ENCODE results near the gene KSR2.

KSR2 gene

GRCh38 chr12:117484901-117485300 lies 483.9 kb downstream of the KSR2 start:
- DNase-seq, result no peak

- DNase-seq, result no peak
Measured at GRCh38 chr12:117483501-117483900, 485.3 kb downstream of the KSR2 start.

- DNase-seq, result no peak
Measured at GRCh38 chr12:117481470-117481869, 487.3 kb downstream of the KSR2 start.

- DNase-seq, result no peak
Measured at GRCh38 chr12:117476341-117476740, 492.4 kb downstream of the KSR2 start.

GRCh38 chr12:117473856-117474255 lies 494.9 kb downstream of the KSR2 start:
- no peak for DNase-seq

GRCh38 chr12:117472983-117473382 lies 495.8 kb downstream of the KSR2 start:
- no peak for DNase-seq

- DNase-seq, result no peak
Measured at GRCh38 chr12:117470804-117471203, 498.0 kb downstream of the KSR2 start.

GRCh38 chr12:117469883-117470483 lies 498.8 kb downstream of the KSR2 start:
- no peak for DNase-seq

GRCh38 chr12:117468016-117468415 lies 500.8 kb downstream of the KSR2 start:
- no peak for DNase-seq

- DNase-seq, result no peak
Measured at GRCh38 chr12:117467588-117467987, 501.2 kb downstream of the KSR2 start.

- no peak for DNase-seq
Measured at GRCh38 chr12:117466677-117467362, 502.0 kb downstream of the KSR2 start.

GRCh38 chr12:117461732-117462131 lies 507.1 kb downstream of the KSR2 start:
- DNase-seq, result no peak

- DNase-seq, result no peak
Measured at GRCh38 chr12:117459229-117459628, 509.6 kb downstream of the KSR2 start.

- no peak for DNase-seq
Measured at GRCh38 chr12:117457189-117457588, 511.6 kb downstream of the KSR2 start.

- DNase-seq, result no peak
Measured at GRCh38 chr12:117456076-117456475, 512.7 kb downstream of the KSR2 start.

GRCh38 chr12:117453961-117454360 lies 514.8 kb downstream of the KSR2 start:
- DNase-seq, result no peak

GRCh38 chr12:117452112-117452511 lies 516.7 kb downstream of the KSR2 start:
- no peak for DNase-seq

- DNase-seq, result no peak
Measured at GRCh38 chr12:117450209-117450608, 518.6 kb downstream of the KSR2 start.

- DNase-seq, result no peak
Measured at GRCh38 chr12:117447665-117448366, 521.0 kb downstream of the KSR2 start.

- DNase-seq, result no peak
Measured at GRCh38 chr12:117444781-117445180, 524.0 kb downstream of the KSR2 start.

- no peak for DNase-seq
Measured at GRCh38 chr12:117441751-117442150, 527.0 kb downstream of the KSR2 start.

- no peak for DNase-seq
Measured at GRCh38 chr12:117440384-117440783, 528.4 kb downstream of the KSR2 start.

- no peak for DNase-seq
Measured at GRCh38 chr12:117439531-117440001, 529.2 kb downstream of the KSR2 start.

- no peak for DNase-seq
Measured at GRCh38 chr12:117438809-117439208, 530.0 kb downstream of the KSR2 start.

Data from NCI-H226 (cell line).